Forelimb muscle (tissue), 1 donor: ENCODE measurements around the gene RAB40A. TPM values are rescaled to one million over a fixed set of nuclear protein-coding genes. Genes with fewer than 3 reads are reported as not detected.
A peak's percentile ranks its signal among the peaks of the same experiment; 100 is the strongest.

Experiments used
- DNase-seq: peaks from one replicate; pipeline ENCODE4 v3.0.0-alpha.2; 2013; ENCODE audit warnings: low read depth
- polyA plus RNA-seq: library from polyadenylated mRNA; unstranded; fragments of 120-200 nt; gene quantifications from one replicate; pipeline ENCODE4 v1.2.1, GENCODE V29; 2013; ENCODE audit not compliant: insufficient read length

Gene RAB40A
- 1.1 TPM for polyA plus RNA-seq

DNA sequence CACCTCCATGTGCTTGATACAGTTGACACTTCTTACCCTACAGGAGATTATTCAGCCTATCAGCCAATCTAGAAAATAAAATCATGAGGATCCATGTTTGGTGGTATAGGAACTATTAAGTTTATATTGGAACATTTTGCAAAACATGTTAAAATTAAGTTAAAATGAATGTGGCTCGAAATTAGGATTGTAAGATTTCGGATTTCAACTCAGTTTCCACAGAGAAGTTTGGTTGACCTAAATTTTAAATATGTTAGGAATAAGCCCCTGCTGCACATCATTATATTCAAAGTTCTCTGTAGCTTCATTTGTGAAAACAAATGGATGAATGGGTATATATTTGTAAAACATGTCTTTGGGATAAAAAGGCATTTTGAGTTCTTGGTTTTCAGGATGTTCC lies at the start of gene RAB40A:
Gene RAB40A (minus strand): TSS at position 101 of the 400 bp plus-strand sequence. CDS start 18,733 bp downstream, outside the sequence.
- DNase-seq: no peak

- no peak for DNase-seq
Measured at GRCh38 chrX:103565752-103566151, 46.5 kb upstream of the RAB40A start.

GRCh38 chrX:103565197-103565596 lies 45.9 kb upstream of the RAB40A start:
- DNase-seq: no peak

DNA sequence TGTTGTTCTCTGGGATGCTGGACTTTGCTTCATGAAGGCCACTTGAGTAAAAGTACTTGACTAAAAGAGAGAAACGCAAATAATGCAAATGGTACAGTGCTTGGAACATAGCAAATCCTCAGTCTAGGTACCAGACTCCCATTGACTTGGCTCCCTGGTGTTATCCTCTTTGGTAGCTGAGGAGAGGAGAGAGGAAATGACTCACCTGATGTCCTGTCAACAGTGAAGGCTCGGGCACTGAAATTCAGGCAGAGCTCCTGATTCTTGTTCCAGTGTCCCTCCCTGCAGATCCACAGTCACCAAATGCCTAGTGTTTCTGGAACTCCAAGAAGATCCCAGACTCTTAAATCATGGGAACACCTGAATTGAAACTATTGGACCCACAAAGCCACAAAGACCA lies 43.5 kb upstream of the RAB40A start:
- DNase-seq: no peak

DNA sequence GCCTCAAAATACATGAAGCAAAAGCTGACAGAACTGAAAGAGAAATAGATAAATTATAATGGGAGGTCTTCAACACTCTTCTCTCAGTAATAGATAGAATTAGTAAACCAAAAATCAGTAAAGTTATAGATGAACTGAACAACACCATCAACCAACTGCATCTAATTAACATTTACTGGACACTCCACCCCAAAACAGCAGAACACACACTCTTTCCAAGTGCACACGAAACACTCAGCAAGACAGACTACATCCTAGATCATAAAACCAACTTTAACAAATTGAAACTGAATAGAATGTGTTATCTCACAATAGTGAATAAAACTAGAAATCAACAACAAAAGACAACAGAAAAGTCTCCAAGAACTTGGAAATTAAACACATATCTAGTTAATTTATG lies 41.0 kb upstream of the RAB40A start:
- no peak for DNase-seq

- DNase-seq: no peak
Measured at GRCh38 chrX:103556963-103557612, 37.8 kb upstream of the RAB40A start.

DNA sequence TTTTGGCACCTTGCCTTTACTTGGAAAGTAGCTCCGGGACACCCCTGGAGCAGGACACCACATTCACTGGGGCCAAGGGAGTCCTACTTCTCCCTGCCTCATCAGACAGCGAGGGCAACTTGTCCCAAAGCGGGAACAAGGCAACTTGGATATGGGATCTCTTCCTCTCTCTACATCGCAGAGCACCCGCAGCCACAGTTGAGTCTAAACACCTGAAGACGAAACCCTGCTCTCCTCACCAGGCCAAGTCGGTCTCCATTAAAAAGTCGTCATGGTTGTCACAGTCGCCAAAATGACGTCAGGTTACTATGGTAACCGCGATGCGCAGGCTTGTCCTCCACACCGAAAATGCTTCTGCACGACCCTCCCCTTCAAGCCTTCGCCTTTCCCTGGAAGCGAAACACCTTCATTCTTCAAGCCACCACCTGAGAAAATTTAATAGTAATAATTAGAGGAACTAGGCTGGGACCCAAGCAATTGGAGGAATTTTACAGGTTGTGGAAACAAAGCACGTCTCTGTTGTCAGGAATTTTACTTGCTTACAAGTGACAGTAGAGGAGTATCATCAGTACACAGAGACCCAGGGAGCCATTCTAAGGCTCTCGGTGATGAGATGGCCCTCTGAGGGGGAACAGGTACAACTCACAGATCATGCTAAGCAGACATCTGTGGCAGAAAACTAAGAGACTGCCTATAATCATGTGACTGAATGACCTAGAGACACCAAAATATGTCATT lies 35.6 kb upstream of the RAB40A start:
- peak; percentile 45 for DNase-seq

DNA sequence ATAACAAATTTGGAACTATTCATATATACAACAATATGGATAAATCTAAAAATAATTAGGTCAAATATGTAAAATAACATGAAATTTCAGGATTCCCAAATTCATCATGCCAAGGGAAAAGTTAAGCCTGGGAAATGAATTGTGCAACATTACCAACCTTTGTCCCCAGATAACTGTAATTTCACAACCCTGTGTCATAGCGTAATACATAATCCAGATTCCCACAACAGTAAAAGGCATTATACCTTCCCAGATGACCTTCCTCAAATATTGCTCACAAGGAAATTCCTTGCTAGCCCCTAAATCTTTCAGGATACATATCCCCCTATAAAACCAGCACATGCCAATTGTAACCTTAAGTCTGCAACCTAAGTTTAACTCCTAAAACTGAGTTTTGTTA lies 32.9 kb upstream of the RAB40A start:
- DNase-seq: no peak

DNA sequence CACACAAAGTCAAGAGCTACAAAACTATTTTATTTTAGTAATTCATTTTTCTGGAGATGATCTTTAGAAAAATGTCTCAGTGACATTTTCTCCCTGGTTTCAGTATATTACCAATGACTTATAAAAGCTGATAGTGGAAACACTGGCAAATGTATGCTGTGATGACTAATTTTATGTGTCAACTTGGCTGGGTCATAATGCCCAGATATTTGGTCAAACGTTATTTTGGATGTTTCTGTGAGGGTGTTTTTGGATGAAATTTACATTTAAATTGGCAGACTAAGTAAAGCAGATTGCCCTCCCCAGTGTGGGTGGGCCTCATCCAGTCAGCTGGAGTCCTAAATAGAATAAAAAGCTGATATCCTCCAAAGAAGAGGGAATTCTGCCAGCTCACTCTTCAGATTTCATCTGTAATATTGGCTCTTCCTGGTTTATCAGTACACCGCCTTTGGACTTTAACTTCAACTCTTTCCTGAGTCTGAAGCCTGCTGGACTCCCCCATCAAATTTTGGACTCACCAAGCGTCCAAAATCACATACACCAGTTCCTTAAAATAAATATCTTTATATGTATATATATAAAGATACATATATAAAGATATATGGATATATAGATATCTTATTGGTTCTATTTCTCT lies 31.2 kb upstream of the RAB40A start:
- no peak for DNase-seq

DNA sequence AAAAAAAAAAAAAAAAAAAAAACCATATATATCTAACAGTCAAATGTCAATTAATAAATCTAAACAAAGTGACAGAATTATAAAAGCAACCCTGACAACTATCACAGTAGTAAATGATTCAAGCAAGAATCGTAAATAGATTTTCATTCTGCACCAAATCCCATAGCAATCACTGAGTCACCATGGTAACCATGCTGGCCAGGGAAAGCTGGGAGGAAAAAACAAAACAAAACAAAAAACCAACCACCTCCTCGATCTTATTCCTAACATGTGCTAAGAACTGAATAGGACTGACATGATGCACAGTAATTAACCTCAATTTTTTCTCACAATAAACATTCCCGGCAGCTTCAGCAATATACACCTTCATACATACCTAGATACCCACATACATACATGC lies 30.6 kb upstream of the RAB40A start:
- no peak for DNase-seq

DNA sequence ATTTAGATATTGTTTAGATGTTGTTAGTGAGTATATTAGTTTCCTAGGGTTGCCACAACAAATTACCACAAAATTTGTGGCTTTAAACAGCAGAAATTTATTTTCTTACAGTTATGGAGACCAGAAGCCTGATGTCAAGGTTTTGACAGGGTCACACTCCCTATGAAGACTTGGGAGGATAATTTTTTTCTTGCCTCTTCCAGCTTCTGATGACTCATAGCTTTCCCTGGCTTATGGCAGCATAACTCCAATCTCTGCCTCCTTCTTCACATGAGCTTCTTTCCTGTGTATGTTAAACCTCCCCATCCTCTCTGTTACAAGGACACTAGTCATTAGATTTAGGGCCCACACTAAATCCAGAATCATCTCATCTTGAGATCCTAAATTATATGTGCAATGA lies 20.9 kb upstream of the RAB40A start:
- no peak for DNase-seq

- no peak for DNase-seq
Measured at GRCh38 chrX:103539695-103540094, 20.4 kb upstream of the RAB40A start.

DNA sequence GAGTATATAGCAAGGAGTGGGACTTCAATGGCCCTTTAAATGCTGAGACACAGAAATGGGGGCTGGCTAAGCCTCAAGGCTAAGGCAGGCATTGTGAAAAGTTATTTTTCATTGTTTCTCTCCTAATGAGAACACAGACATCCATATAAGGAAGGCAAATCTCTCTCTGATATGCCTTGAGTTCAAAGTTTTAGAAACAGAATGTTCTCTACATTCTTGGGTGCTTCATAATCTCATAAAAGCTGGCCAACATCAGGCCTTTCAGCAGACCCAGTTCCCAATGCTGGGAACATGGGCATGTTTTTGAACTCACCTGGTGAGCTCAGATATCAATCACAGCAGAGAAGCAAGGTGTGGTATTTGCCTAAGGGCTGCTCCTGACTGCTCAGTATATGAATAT lies 19.4 kb upstream of the RAB40A start:
- DNase-seq: no peak

DNA sequence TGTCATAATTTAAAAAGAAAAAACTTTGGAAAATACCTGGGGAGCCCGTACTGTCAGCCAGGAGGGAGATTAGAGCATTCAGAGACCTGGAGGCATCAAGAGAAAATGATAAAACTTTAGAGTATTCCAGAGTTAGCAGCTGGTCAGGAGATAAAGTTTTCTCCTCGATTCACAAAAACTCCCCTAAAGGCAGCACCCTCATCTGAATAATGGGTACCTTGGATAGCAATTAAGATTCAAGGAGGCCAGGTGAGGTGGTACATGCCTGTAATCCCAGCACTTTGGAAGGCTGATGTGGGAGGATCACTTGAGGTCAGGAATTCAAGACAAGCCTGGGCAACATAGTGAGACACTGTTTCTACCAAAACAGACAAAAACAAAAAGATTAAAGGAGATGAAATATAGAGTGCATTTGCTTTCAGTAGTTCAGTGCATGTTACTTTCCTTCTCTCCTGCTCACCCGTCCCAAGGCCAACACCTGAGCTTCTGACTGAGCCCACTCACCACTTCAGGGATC lies 18.6 kb upstream of the RAB40A start:
- DNase-seq: no peak

- no peak for DNase-seq
Measured at GRCh38 chrX:103536732-103537131, 17.4 kb upstream of the RAB40A start.

DNA sequence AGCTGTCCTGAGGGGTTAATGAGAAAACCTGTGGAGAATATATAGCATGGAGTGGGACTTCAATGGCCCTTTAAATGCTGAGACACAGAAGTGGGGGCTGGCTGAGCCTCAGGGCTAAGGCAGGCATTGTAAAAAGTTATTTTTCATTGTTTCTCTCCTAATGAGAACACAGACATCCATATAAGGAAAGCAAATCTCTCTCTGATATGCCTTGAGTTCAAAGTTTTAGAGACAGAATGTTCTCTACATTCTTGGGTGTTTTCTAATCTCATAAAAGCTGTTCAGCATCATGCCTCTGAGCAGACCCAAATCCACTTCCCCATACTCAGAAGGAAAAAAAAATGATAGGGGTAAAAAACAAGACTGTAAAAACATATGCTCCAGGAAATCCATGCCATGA lies 16.8 kb upstream of the RAB40A start:
- no peak for DNase-seq

GRCh38 chrX:103535206-103535605 lies 15.9 kb upstream of the RAB40A start:
- no peak for DNase-seq

- DNase-seq: peak; percentile 40
Measured at GRCh38 chrX:103533511-103534216, 14.4 kb upstream of the RAB40A start.

DNA sequence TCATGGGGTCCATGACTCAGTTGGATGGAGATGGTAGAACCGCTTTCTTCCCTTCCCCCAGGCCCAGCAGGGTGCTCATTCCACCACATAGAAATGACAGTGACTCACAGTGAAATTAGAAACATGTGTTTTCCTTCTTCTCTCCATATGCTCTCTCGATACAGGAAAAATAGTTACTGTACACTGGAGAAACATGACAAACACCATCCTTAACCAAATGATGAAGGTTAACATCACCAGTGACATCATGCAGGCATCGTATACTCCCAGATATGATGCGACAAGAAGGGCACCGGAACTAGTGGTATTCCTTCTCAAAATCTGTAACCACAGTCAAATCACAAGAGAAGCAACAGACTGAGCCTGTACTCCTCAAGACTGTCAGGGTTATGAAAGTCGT lies 11.7 kb upstream of the RAB40A start:
- no peak for DNase-seq

DNA sequence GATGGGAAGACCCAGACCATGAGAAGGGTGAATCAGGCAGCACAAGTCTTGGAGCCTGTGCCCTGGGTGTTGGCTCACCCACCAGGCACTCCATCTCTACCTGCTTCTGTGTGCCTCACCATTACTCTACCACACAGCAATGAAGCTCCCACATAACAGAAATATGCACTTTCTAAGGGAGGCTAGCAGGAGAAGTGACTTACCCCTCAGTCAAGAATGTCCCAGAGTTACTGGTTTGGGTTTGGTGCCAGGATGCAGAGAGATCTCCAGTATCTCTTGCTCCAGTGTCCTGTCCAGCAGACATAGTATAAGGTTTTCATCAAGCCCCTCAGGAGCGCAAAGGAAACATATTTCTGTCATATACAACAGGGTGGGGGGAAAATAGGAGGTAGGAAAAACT lies 11.3 kb upstream of the RAB40A start:
- no peak for DNase-seq

GRCh38 chrX:103529550-103529949 lies 10.3 kb upstream of the RAB40A start:
- DNase-seq: no peak

- no peak for DNase-seq
Measured at GRCh38 chrX:103524747-103525146, 5.5 kb upstream of the RAB40A start.
